IMR-90 (cell line): ENCODE measurements around the gene CLDN6. TPM values are rescaled to one million over a fixed set of nuclear protein-coding genes. Genes with fewer than 3 reads are reported as not detected.
A peak's percentile ranks its signal among the peaks of the same experiment; 100 is the strongest.

ENCODE experiments used
- ATAC-seq: fragments of 200-7000 bp; cut with Tn5 transposase; 2 replicates; pipeline ENCODE4 v1.9.1; 2020; ENCODE audit warnings: low read depth, mild to moderate bottlenecking, moderate library complexity
- BruUV-seq: library from RNA; stranded (reverse); fragments of 400-500 nt; replicated peaks from 2 replicates; lab custom pipeline; 2021; lab: Mats Ljungman, UMichigan
- CTCF ChIA-PET: fragments of 300-600 bp; formaldehyde crosslinking; extraction: SDS; loops from one replicate; lab custom pipeline; 2021; ENCODE audit warnings: antibody characterized with exemption; lab: Yijun Ruan, JAX
- POLR2A ChIA-PET: fragments of 300-600 bp; sonication (Branson Sonifier 250); formaldehyde crosslinking; loops from one replicate; lab custom pipeline; 2022; ENCODE audit warnings: antibody characterized with exemption; ENCODE audit not compliant: unreplicated experiment; lab: Charles Lee
- DNase-seq: peaks from one replicate; pipeline ENCODE4 v3.0.0; 2013
- H2AFZ ChIP-seq: replicated peaks from 2 replicates; pipeline ENCODE3; 2013; ENCODE audit warnings: low read length, mild to moderate bottlenecking; ENCODE audit not compliant: poor library complexity
- H2AK5ac ChIP-seq: 2 replicates; pipeline ENCODE4 v1.6.1; 2013; ENCODE audit warnings: low read depth, low read length, inconsistent platforms
- H2AK9ac ChIP-seq: replicated peaks from 2 replicates; pipeline ENCODE3; 2013; ENCODE audit warnings: mild to moderate bottlenecking, low read depth, low read length, moderate library complexity; ENCODE audit not compliant: poor library complexity
- H2BK120ac ChIP-seq: 2 replicates; pipeline ENCODE4 v1.6.1; 2013; ENCODE audit warnings: low read depth, low read length, inconsistent platforms
- H2BK15ac ChIP-seq: 3 replicates; pipeline ENCODE4 v1.6.1; 2013; ENCODE audit warnings: low read depth, low read length, inconsistent platforms
- H2BK20ac ChIP-seq: 2 replicates; pipeline ENCODE4 v1.6.1; 2013; ENCODE audit warnings: low read depth, mild to moderate bottlenecking, inconsistent platforms, low read length, moderate library complexity
- H2BK5ac ChIP-seq: 2 replicates; pipeline ENCODE4 v1.6.1; 2013; ENCODE audit warnings: mild to moderate bottlenecking, low read depth, low read length, inconsistent platforms; ENCODE audit not compliant: poor library complexity, severe bottlenecking
- H3K14ac ChIP-seq: replicated peaks from 2 replicates; pipeline ENCODE4 v1.6.1; 2013; ENCODE audit warnings: low read depth, low read length, inconsistent platforms
- H3K18ac ChIP-seq: 2 replicates; pipeline ENCODE4 v1.6.1; 2013; ENCODE audit warnings: low read depth, low read length, control low read depth
- H3K23ac ChIP-seq: 2 replicates; pipeline ENCODE4 v1.6.1; 2013; ENCODE audit warnings: low read depth, low read length, inconsistent platforms
- H3K27ac ChIP-seq: 2 replicates; pipeline ENCODE4 v1.5.1; 2013; ENCODE audit warnings: mild to moderate bottlenecking, control low read depth, low read length; ENCODE audit not compliant: insufficient read depth
- H3K27me3 ChIP-seq: 2 replicates; pipeline ENCODE4 v1.6.1; 2013; ENCODE audit warnings: low read length; ENCODE audit not compliant: control insufficient read depth, insufficient read depth
- H3K36me3 ChIP-seq: 2 replicates; pipeline ENCODE4 v1.6.1; 2013; ENCODE audit warnings: low read length, mixed read lengths; ENCODE audit not compliant: control insufficient read depth, insufficient read depth
- H3K4ac ChIP-seq: 2 replicates; pipeline ENCODE4 v1.6.1; 2013; ENCODE audit warnings: low read depth, low read length, inconsistent platforms
- H3K4me1 ChIP-seq: 2 replicates; pipeline ENCODE4 v1.6.1; 2013; ENCODE audit warnings: low read length, mixed read lengths; ENCODE audit not compliant: control insufficient read depth, insufficient read depth
- H3K4me2 ChIP-seq: 2 replicates; pipeline ENCODE4 v1.6.1; 2013; ENCODE audit warnings: low read depth, mild to moderate bottlenecking, control low read depth, low read length, moderate library complexity
- H3K4me3 ChIP-seq: 2 replicates; pipeline ENCODE4 v1.5.1; 2013; ENCODE audit warnings: low read depth, mild to moderate bottlenecking, control low read depth, low read length, moderate library complexity; ENCODE audit not compliant: insufficient read depth
- H3K56ac ChIP-seq: 2 replicates; pipeline ENCODE4 v1.6.1; 2013; ENCODE audit warnings: low read length, inconsistent platforms; ENCODE audit not compliant: insufficient read depth; ENCODE audit errors: extremely low read depth
- H3K79me1 ChIP-seq, 2 experiments: 2 replicates each; pipeline ENCODE4 v1.6.1; 2013; ENCODE audit warnings: low read length in 2 of 2, inconsistent platforms in 1 of 2, low read depth in 1 of 2
- H3K9ac ChIP-seq: 2 replicates; pipeline ENCODE4 v1.6.1; 2013; ENCODE audit warnings: low read depth, low read length, control low read depth
- H3K9me1 ChIP-seq: 2 replicates; pipeline ENCODE4 v1.6.1; 2013; ENCODE audit warnings: low read length, inconsistent platforms; ENCODE audit not compliant: insufficient read depth
- H3K9me3 ChIP-seq: 2 replicates; pipeline ENCODE4 v1.6.1; 2013; ENCODE audit warnings: low read length; ENCODE audit not compliant: control insufficient read depth, insufficient read depth
- H4K20me1 ChIP-seq: 2 replicates; pipeline ENCODE4 v1.6.1; 2013; ENCODE audit warnings: low read length, inconsistent platforms; ENCODE audit not compliant: insufficient read depth
- H4K5ac ChIP-seq: 2 replicates; pipeline ENCODE4 v1.6.1; 2013; ENCODE audit warnings: mild to moderate bottlenecking, low read depth, low read length, control low read depth
- H4K8ac ChIP-seq, 2 experiments: 2 replicates each; pipeline ENCODE4 v1.6.1; 2013; ENCODE audit warnings: low read depth in 2 of 2, low read length in 2 of 2, control low read depth in 1 of 2, inconsistent platforms in 1 of 2
- H4K91ac ChIP-seq: 2 replicates; pipeline ENCODE4 v1.6.1; 2013; ENCODE audit warnings: low read depth, low read length, inconsistent platforms; ENCODE audit not compliant: insufficient read depth
- BHLHE40 ChIP-seq: fragments of 150-350 bp; IDR thresholded peaks from 2 replicates; pipeline ENCODE4 v1.6.1; 2016; ENCODE audit warnings: mild to moderate bottlenecking, low read depth, low read length
- CEBPB ChIP-seq: IDR thresholded peaks from 2 replicates; pipeline ENCODE4 v1.6.1; 2012; ENCODE audit warnings: low read depth, low read length, improper control_type of control experiment
- MAZ ChIP-seq: IDR thresholded peaks from 2 replicates; pipeline ENCODE4 v1.6.1; 2012; ENCODE audit warnings: low read depth, mild to moderate bottlenecking, low read length, improper control_type of control experiment, moderate library complexity, borderline replicate concordance
- MXI1 ChIP-seq: IDR thresholded peaks from 2 replicates; pipeline ENCODE4 v1.6.1; 2012; ENCODE audit warnings: low read depth, mild to moderate bottlenecking, low read length, moderate library complexity, borderline replicate concordance
- POLR2A ChIP-seq: IDR thresholded peaks from 2 replicates; pipeline ENCODE4 v1.6.1; 2012; ENCODE audit warnings: mild to moderate bottlenecking, low read depth, low read length
- WGBS, 2 experiments: methylation state at CpG; one replicate each; pipeline versions ENCODE4 v1.1.5 to v1.1.7; 2013; ENCODE audit warnings: missing lambda C conversion rate in 2 of 2; ENCODE audit not compliant: insufficient read length in 1 of 2; ENCODE audit errors: extremely low coverage in 2 of 2; 5-methylcytosine and 5-hydroxymethylcytosine counted together
- dilution Hi-C: fragments of 300-500 bp; cut with HindIII; formaldehyde crosslinking; loops from one replicate; pipeline ENCODE4 v1.14.3; 2018; ENCODE audit warnings: low sequenced_read_pairs; ENCODE audit not compliant: unreplicated experiment
- in situ Hi-C: fragments of 300-500 bp; cut with MboI; formaldehyde crosslinking; loops from 3 replicates; pipeline ENCODE4 v1.14.3; 2019; ENCODE audit warnings: low sequenced_read_pairs, inconsistent platforms, mixed read lengths
- intact Hi-C: fragments of 100-400 bp; cut with micrococcal nuclease; formaldehyde crosslinking; loops from 2 replicates; pipeline ENCODE4 v1.10.0; 2022
- polyA plus RNA-seq, 3 experiments: library from polyadenylated mRNA; depleted of rRNA; stranded (reverse); fragments of >200 nt; gene quantifications; 2 replicates each; pipeline ENCODE4 v1.2.3, GENCODE V29; 2012; ENCODE audit warnings: low replicate concordance in 1 of 3
- total RNA-seq: library from RNA; depleted of rRNA; stranded (reverse); fragments of >200 nt; gene quantifications from 2 replicates; pipeline ENCODE4 v1.2.3, GENCODE V29; 2012

The CLDN6 gene
- total and polyA plus RNA-seq, 2 of the 4 experiments (the other 2 are of a cell fraction): 0.14 TPM; not detected in 1

DNA sequence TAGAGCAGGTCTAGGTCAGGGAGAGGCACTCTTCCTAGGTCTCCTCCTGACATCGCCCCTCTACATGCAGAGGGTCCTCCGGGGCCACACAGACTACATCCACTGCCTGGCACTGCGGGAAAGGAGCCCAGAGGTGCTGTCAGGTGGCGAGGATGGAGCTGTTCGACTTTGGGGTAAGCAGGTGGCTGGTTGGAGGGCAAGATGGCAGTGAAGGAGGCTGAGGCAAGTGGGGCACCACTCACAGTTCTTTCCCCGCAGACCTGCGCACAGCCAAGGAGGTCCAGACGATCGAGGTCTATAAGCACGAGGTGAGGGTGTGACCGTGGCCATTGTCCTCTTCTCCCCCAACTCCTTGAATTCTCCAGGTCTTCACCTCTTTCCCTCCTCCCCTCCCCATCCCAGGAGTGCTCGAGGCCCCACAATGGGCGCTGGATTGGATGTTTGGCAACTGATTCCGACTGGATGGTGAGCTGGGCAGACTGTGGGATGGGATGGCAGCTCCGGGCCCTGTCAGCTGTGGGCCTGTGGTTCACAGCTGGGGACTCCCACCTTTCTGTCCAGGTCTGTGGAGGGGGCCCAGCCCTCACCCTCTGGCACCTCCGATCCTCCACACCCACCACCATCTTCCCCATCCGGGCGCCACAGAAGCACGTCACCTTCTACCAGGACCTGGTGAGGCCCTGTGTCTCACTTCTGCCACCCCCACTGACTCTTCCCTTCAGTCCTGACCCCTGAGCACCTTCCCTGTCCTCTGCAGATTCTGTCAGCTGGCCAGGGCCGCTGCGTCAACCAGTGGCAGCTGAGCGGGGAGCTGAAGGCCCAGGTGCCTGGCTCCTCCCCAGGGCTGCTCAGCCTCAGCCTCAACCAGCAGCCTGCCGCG is 8.9 kb upstream of the CLDN6 start:
- H2BK20ac ChIP-seq: no peak overlapping the region
- H2AK9ac ChIP-seq: no peak overlapping the region
- no peak overlapping the region for H2BK5ac ChIP-seq
- in situ Hi-C loops: no loop called here
- no peak overlapping the region for H3K14ac ChIP-seq
- no peaks in the 10 kb centered on the region for H3K9me3 ChIP-seq
- no peak overlapping the region for H3K4me2 ChIP-seq
- 85% methylated on average over 10 of the region's 24 CpGs; no CpG with 5 or more reads in 1 of the 2 experiments for WGBS, 2 experiments
- H4K8ac ChIP-seq: no peak overlapping the region
- no peak overlapping the region for H4K5ac ChIP-seq
- no peak overlapping the region for H2BK120ac ChIP-seq
- no peak overlapping the region for H3K56ac ChIP-seq
- no TSS peak for BruUV-seq
- no peak for ATAC-seq
- dilution Hi-C loops: no loop called here
- H2AK5ac ChIP-seq: no peak overlapping the region
- peaks cover 13% of the 10 kb centered on the region; the same call in 1 of the 2 replicates for H3K27me3 ChIP-seq
- TF ChIP-seq MXI1 (no peak), MAZ (no peak), CEBPB (no peak), BHLHE40 (no peak), POLR2A (peak; percentile 75)
- H3K79me1 ChIP-seq: peaks cover 0 to 16% of the 10 kb centered on the region in 2 experiments; a peak in 2 of 4 replicates
- no peak overlapping the region for H3K4ac ChIP-seq
- H3K9me1 ChIP-seq: no peaks in the 10 kb centered on the region
- peaks cover 9% of the 10 kb centered on the region for H3K4me1 ChIP-seq
- intact Hi-C loops: no loop called here
- peaks cover 23% of the 10 kb centered on the region for H4K20me1 ChIP-seq
- ChIA-PET POLR2A (no interaction called here), CTCF (interaction anchor here (0.8 to 1.8 kb wide), 2 partner anchors 12 to 23 kb away, joined by 5 to 7 read pairs; no protein-coding TSS in a partner anchor)
- no peak for DNase-seq
- no peak overlapping the region for H3K27ac ChIP-seq
- H3K23ac ChIP-seq: no peak overlapping the region
- H3K4me3 ChIP-seq: no peak overlapping the region
- no peak overlapping the region for H4K91ac ChIP-seq
- peaks cover 20% of the 10 kb centered on the region for H3K36me3 ChIP-seq
- H3K18ac ChIP-seq: no peak overlapping the region
- H2AFZ ChIP-seq: no peak overlapping the region
- no peak overlapping the region for H3K9ac ChIP-seq
- no peak overlapping the region for H2BK15ac ChIP-seq
